Measurements from ENCODE around the gene SLC26A1.

DNA sequence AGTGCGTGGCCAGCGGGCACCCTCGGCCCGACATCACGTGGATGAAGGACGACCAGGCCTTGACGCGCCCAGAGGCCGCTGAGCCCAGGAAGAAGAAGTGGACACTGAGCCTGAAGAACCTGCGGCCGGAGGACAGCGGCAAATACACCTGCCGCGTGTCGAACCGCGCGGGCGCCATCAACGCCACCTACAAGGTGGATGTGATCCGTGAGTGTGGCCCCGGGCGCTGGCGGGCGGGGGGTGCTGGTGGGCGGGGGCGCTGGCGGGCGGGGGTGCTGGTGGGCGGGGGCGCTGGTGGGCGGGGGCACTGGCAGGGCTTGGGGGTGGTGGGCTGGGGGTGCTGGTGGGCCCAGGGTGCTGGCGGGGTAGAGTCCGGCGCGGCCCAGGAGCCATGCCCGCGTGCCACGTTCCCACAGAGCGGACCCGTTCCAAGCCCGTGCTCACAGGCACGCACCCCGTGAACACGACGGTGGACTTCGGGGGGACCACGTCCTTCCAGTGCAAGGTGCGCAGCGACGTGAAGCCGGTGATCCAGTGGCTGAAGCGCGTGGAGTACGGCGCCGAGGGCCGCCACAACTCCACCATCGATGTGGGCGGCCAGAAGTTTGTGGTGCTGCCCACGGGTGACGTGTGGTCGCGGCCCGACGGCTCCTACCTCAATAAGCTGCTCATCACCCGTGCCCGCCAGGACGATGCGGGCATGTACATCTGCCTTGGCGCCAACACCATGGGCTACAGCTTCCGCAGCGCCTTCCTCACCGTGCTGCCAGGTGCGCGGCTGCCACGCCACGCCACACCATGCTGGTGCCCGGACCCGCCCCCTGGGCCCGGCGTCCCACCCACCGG is 30.9 kb upstream of the SLC26A1 start:
- TF ChIP-seq, protein P1, sequence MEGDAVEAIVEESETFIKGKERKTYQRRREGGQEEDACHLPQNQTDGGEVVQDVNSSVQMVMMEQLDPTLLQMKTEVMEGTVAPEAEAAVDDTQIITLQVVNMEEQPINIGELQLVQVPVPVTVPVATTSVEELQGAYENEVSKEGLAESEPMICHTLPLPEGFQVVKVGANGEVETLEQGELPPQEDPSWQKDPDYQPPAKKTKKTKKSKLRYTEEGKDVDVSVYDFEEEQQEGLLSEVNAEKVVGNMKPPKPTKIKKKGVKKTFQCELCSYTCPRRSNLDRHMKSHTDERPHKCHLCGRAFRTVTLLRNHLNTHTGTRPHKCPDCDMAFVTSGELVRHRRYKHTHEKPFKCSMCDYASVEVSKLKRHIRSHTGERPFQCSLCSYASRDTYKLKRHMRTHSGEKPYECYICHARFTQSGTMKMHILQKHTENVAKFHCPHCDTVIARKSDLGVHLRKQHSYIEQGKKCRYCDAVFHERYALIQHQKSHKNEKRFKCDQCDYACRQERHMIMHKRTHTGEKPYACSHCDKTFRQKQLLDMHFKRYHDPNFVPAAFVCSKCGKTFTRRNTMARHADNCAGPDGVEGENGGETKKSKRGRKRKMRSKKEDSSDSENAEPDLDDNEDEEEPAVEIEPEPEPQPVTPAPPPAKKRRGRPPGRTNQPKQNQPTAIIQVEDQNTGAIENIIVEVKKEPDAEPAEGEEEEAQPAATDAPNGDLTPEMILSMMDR (IDR thresholded peaks at IDR 0.05) = no peak
- no peak for TF ChIP-seq POLR2A (IDR thresholded peaks at IDR 0.05)
